ENCODE results near the gene AHNAK2. TPM values are rescaled to one million over a fixed set of nuclear protein-coding genes. Genes with fewer than 3 reads are reported as not detected.

The AHNAK2 gene
- total and polyA plus RNA-seq, 3 donors from 2014 or later, result 10.8 to 15.1 (median 12.8) TPM

- WGBS, 2 donors, result 50 to 73% methylated on average over 2 of the region's 2 CpGs
- no peak overlapping the region for H3K4me3 ChIP-seq
- H3K9me3 ChIP-seq, result no peaks in the 10 kb centered on the region
- intact Hi-C loops (cut with DNase I; ENCODE audit: low total_unique reads), result no loop called here
- peaks cover 6% of the 10 kb centered on the region for H3K4me1 ChIP-seq
- no peak for TF ChIP-seq CTCF (IDR thresholded peaks at IDR 0.05)
- no peak for TF ChIP-seq POLR2A (IDR thresholded peaks at IDR 0.05)
- DNase-seq, result no peak
- H3K27ac ChIP-seq, result no peak overlapping the region
- no peaks in the 10 kb centered on the region for H3K27me3 ChIP-seq
- no peaks in the 10 kb centered on the region for H3K36me3 ChIP-seq (ENCODE audit: low read depth, missing control alignments)
Measured at GRCh38 chr14:104935955-104936354, 42.2 kb downstream of the AHNAK2 start.

- no peak for TF ChIP-seq CTCF (IDR thresholded peaks at IDR 0.05)
- no peak for TF ChIP-seq POLR2A (IDR thresholded peaks at IDR 0.05)
- H3K27me3 ChIP-seq, result no peaks in the 10 kb centered on the region
- H3K4me3 ChIP-seq, result no peak overlapping the region
- WGBS, 2 donors, result 67 to 77% methylated on average over 3 of the region's 3 CpGs
- no peak overlapping the region for H3K27ac ChIP-seq
- DNase-seq, result no peak
- intact Hi-C loops (cut with DNase I; ENCODE audit: low total_unique reads), result no loop called here
- no peaks in the 10 kb centered on the region for H3K36me3 ChIP-seq (ENCODE audit: low read depth, missing control alignments)
- H3K4me1 ChIP-seq, result peaks cover 6% of the 10 kb centered on the region
- no peaks in the 10 kb centered on the region for H3K9me3 ChIP-seq
Measured at GRCh38 chr14:104935026-104935650, 43.0 kb downstream of the AHNAK2 start.

GRCh38 chr14:104933746-104934733, 44.1 kb downstream of the AHNAK2 start:
- H3K4me3 ChIP-seq, result peak overlapping the region; percentile 63 to 68
- no peaks in the 10 kb centered on the region for H3K27me3 ChIP-seq
- H3K36me3 ChIP-seq (ENCODE audit: low read depth, missing control alignments), result no peaks in the 10 kb centered on the region
- peaks cover 6% of the 10 kb centered on the region for H3K4me1 ChIP-seq
- intact Hi-C loops (cut with DNase I; ENCODE audit: low total_unique reads), result no loop called here
- DNase-seq, result no peak
- H3K27ac ChIP-seq, result no peak overlapping the region
- 16 to 58% methylated on average over 7 to 26 of the region's 42 CpGs for WGBS, 2 donors
- TF ChIP-seq CTCF (IDR thresholded peaks at IDR 0.05) (no peak), POLR2A (IDR thresholded peaks at IDR 0.05) (no peak)
- H3K9me3 ChIP-seq, result no peaks in the 10 kb centered on the region

GRCh38 chr14:104932676-104933631, 45.2 kb downstream of the AHNAK2 start:
- H3K36me3 ChIP-seq (ENCODE audit: low read depth, missing control alignments), result no peaks in the 10 kb centered on the region
- peaks cover 6% of the 10 kb centered on the region for H3K4me1 ChIP-seq
- no peaks in the 10 kb centered on the region for H3K27me3 ChIP-seq
- peak; percentile 80 for DNase-seq
- peak overlapping the region; percentile 63 to 68 for H3K4me3 ChIP-seq
- no peaks in the 10 kb centered on the region for H3K9me3 ChIP-seq
- H3K27ac ChIP-seq, result peak overlapping the region in 1 of 2 donors; percentile 45
- WGBS, 2 donors, result 6 to 7% methylated on average over 28 to 52 of the region's 100 CpGs
- intact Hi-C loops (cut with DNase I; ENCODE audit: low total_unique reads), result no loop called here
- TF ChIP-seq CTCF (IDR thresholded peaks at IDR 0.05) (peak; percentile 51 to 87 (median 81)), POLR2A (IDR thresholded peaks at IDR 0.05) (no peak)

Measured in testis (tissue), 3 donors.